ENCODE data around the gene RALBP1. TPM values are rescaled to one million over a fixed set of nuclear protein-coding genes. Genes with fewer than 3 reads are reported as not detected.
"Not testable (repeated sequence)": the region's sequence is repeated elsewhere in the genome, so short reads cannot be mapped to it uniquely, and the experiment has no call there.

Gene RALBP1
- total RNA-seq, 1 experiment from 2014 or later, result 38.2 TPM

- no peak for DNase-seq (ENCODE audit: low read depth)
These were observed 21.1 kb upstream of the RALBP1 start for GRCh38 chr18:9454061-9454703.

GRCh38 chr18:9455718-9456511, 19.4 kb upstream of the RALBP1 start:
- DNase-seq (ENCODE audit: low read depth), result no peak

GRCh38 chr18:9466127-9466526, 9.2 kb upstream of the RALBP1 start:
- DNase-seq (ENCODE audit: low read depth), result no peak

- no peak for DNase-seq (ENCODE audit: low read depth)
These were observed 8.5 kb upstream of the RALBP1 start for GRCh38 chr18:9466846-9467245.

- no peak for DNase-seq (ENCODE audit: low read depth)
These were observed 6.3 kb upstream of the RALBP1 start for GRCh38 chr18:9468998-9469397.

GRCh38 chr18:9469685-9470084, 5.6 kb upstream of the RALBP1 start:
- no peak for DNase-seq (ENCODE audit: low read depth)

- DNase-seq (ENCODE audit: low read depth), result no peak
These were observed 968 bp upstream of the RALBP1 start for GRCh38 chr18:9474108-9474982.

GRCh38 chr18:9475643-9476591, 604 bp downstream of the RALBP1 start:
- DNase-seq (ENCODE audit: low read depth), result peak; percentile 12

GRCh38 chr18:9476949-9477348, 1.6 kb downstream of the RALBP1 start:
- DNase-seq (ENCODE audit: low read depth), result not testable (repeated sequence)

- DNase-seq (ENCODE audit: low read depth), result no peak
These were observed 2.2 kb downstream of the RALBP1 start for GRCh38 chr18:9477509-9477908.

GRCh38 chr18:9478545-9478944, 3.2 kb downstream of the RALBP1 start:
- no peak for DNase-seq (ENCODE audit: low read depth)

GRCh38 chr18:9482790-9483189, 7.5 kb downstream of the RALBP1 start:
- no peak for DNase-seq (ENCODE audit: low read depth)

GRCh38 chr18:9483526-9483925, 8.2 kb downstream of the RALBP1 start:
- DNase-seq (ENCODE audit: low read depth), result no peak

- not testable (repeated sequence) for DNase-seq (ENCODE audit: low read depth)
These were observed 9.5 kb downstream of the RALBP1 start for GRCh38 chr18:9484856-9485255.

- no peak for DNase-seq (ENCODE audit: low read depth)
These were observed 13.2 kb downstream of the RALBP1 start for GRCh38 chr18:9488538-9488937.

- peak; percentile 5 for DNase-seq (ENCODE audit: low read depth)
These were observed 19.5 kb downstream of the RALBP1 start for GRCh38 chr18:9494778-9495331.

- DNase-seq (ENCODE audit: low read depth), result no peak
These were observed 20.2 kb downstream of the RALBP1 start for GRCh38 chr18:9495465-9495864.

GRCh38 chr18:9495916-9496705, 20.8 kb downstream of the RALBP1 start:
- no peak for DNase-seq (ENCODE audit: low read depth)

GRCh38 chr18:9506046-9506792, 30.9 kb downstream of the RALBP1 start:
- DNase-seq (ENCODE audit: low read depth), result peak; percentile 43
